ENCODE measurements around the gene ZC3H13.
"Not testable (repeated sequence)": the region's sequence is repeated elsewhere in the genome, so short reads cannot be mapped to it uniquely, and the experiment has no call there.

DNA sequence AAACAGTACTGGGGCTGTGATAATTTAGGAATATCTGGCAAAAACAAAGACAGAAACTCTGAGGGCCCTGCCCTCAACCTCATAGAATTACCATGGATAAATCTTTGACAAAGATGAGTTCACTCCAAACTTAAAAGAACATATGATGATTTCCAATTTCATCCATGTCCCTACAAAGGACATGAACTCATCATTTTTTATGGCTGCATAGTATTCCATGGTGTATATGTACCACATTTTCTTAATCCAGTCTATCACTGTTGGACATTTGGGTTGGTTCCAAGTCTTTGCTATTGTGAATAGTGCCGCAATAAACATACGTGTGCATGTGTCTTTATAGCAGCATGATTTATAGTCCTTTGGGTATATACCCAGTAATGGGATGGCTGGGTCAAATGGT, 71.4 kb downstream of the ZC3H13 start:
- TF ChIP-seq, protein P1, sequence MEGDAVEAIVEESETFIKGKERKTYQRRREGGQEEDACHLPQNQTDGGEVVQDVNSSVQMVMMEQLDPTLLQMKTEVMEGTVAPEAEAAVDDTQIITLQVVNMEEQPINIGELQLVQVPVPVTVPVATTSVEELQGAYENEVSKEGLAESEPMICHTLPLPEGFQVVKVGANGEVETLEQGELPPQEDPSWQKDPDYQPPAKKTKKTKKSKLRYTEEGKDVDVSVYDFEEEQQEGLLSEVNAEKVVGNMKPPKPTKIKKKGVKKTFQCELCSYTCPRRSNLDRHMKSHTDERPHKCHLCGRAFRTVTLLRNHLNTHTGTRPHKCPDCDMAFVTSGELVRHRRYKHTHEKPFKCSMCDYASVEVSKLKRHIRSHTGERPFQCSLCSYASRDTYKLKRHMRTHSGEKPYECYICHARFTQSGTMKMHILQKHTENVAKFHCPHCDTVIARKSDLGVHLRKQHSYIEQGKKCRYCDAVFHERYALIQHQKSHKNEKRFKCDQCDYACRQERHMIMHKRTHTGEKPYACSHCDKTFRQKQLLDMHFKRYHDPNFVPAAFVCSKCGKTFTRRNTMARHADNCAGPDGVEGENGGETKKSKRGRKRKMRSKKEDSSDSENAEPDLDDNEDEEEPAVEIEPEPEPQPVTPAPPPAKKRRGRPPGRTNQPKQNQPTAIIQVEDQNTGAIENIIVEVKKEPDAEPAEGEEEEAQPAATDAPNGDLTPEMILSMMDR (conservative IDR thresholded peaks at IDR 0.05; ENCODE audit: low read depth, low read length): not testable (repeated sequence)
- not testable (repeated sequence) for TF ChIP-seq EZH2phosphoT487 (IDR thresholded peaks at IDR 0.05; ENCODE audit: borderline replicate concordance, low read length); EZH2 (IDR thresholded peaks at IDR 0.05; ENCODE audit: low read length, unreplicated experiment)
